H1 (cell line): ENCODE results near the gene TXN2.

Experiments used
- CTCF ChIP-seq, 3 experiments: IDR thresholded peaks; 1 replicate in 2 of 3; 2 replicates in 1 of 3; pipeline versions ENCODE4 v1.5.1 to v1.6.1; 2011; ENCODE audit warnings: low read length in 3 of 3, mild to moderate bottlenecking in 3 of 3, inconsistent platforms in 2 of 3, low read depth in 1 of 3, moderate library complexity in 1 of 3; ENCODE audit not compliant: insufficient read depth in 1 of 3; ENCODE audit errors: control extremely low read depth in 1 of 3
- MAX ChIP-seq: IDR thresholded peaks from 2 replicates; pipeline ENCODE4 v1.6.1; 2012; ENCODE audit warnings: inconsistent platforms
- POLR2A ChIP-seq, 2 experiments: IDR thresholded peaks; 1 replicate in 1 of 2; 2 replicates in 1 of 2; pipeline ENCODE4 v1.6.1; 2011; ENCODE audit warnings: low read depth in 2 of 2, low read length in 2 of 2, mild to moderate bottlenecking in 2 of 2; ENCODE audit errors: control extremely low read depth in 1 of 2
- SP1 ChIP-seq: IDR thresholded peaks from 2 replicates; pipeline ENCODE4 v1.6.1; 2011; ENCODE audit warnings: low read depth, low read length
- USF2 ChIP-seq: IDR thresholded peaks from 2 replicates; pipeline ENCODE4 v1.6.1; 2011; ENCODE audit warnings: low read length, improper control_type of control experiment

- TF ChIP-seq USF2, result peak; percentile 51; the same call in 1 of the 2 replicates
- no peak for TF ChIP-seq POLR2A (IDR thresholded peaks at IDR 0.05; ENCODE audit: control extremely low read depth in 1 of 2, low read depth in 2 of 2, low read length in 2 of 2)
- no peak for TF ChIP-seq CTCF (IDR thresholded peaks at IDR 0.05; ENCODE audit: control extremely low read depth in 1 of 3, insufficient read depth in 1 of 3, low read depth in 1 of 3, low read length in 3 of 3)
- TF ChIP-seq SP1, result no peak
- TF ChIP-seq MAX, result peak; percentile 23; the same call in 1 of the 2 replicates
These were observed 62.1 kb downstream of the TXN2 start for GRCh38 chr22:36419177-36419911.
